GM12872 (cell line): ENCODE data around the gene CBX8.

Experiments
- CTCF ChIP-seq: IDR thresholded peaks from 3 replicates; pipeline ENCODE4 v1.5.1; 2011; ENCODE audit warnings: low read depth, mild to moderate bottlenecking, low read length, moderate library complexity; ENCODE audit not compliant: insufficient read depth

The CBX8 gene

GRCh38 chr17:79777894-79778503 lies 18.9 kb downstream of the CBX8 start, which contains the start of gene CBX2:
Gene CBX2 (plus strand): TSS chr17:79778148. CDS start chr17:79778236, 88 bp downstream.
- no peak for TF ChIP-seq CTCF

GRCh38 chr17:79777120-79777893 lies 19.6 kb downstream of the CBX8 start:
- TF ChIP-seq CTCF, result peak; percentile 40; the same call in 2 of the 3 replicates

GRCh38 chr17:79776376-79777119 lies 20.3 kb downstream of the CBX8 start:
- TF ChIP-seq CTCF, result no peak

- TF ChIP-seq CTCF, result no peak
Observed at GRCh38 chr17:79775632-79776031, 21.2 kb downstream of the CBX8 start.

GRCh38 chr17:79774561-79774975 lies 22.3 kb downstream of the CBX8 start:
- TF ChIP-seq CTCF, result no peak

GRCh38 chr17:79771276-79771675 lies 25.6 kb downstream of the CBX8 start:
- no peak for TF ChIP-seq CTCF
